GM18867 (cell line): ENCODE measurements around the gene SLC6A17.

ENCODE experiments used
- ATAC-seq: cut with Tn5 transposase; IDR thresholded peaks from one replicate; pipeline ENCODE4 v1.9.1; 2021; ENCODE audit warnings: mild to moderate bottlenecking, moderate library complexity; ENCODE audit not compliant: unreplicated experiment

The SLC6A17 gene

GRCh38 chr1:110150330-110151174 is at the start of gene SLC6A17:
Gene SLC6A17 (plus strand): TSS chr1:110150494. CDS start chr1:110166930, 16,436 bp downstream.
- ATAC-seq: no peak

GRCh38 chr1:110102081-110102480 is 48.2 kb upstream of the SLC6A17 start:
- ATAC-seq: no peak

- ATAC-seq: no peak
Measured at GRCh38 chr1:110106013-110106941, 44.0 kb upstream of the SLC6A17 start.

GRCh38 chr1:110107867-110108469 is 42.3 kb upstream of the SLC6A17 start:
- no peak for ATAC-seq

GRCh38 chr1:110111081-110111480 is 39.2 kb upstream of the SLC6A17 start:
- ATAC-seq: no peak

- no peak for ATAC-seq
Measured at GRCh38 chr1:110112143-110112542, 38.2 kb upstream of the SLC6A17 start, which contains the start of gene UBL4B. Gene UBL4B (plus strand): TSS chr1:110112443. CDS start chr1:110112535, 92 bp downstream.

GRCh38 chr1:110112656-110113055 is 37.6 kb upstream of the SLC6A17 start:
- no peak for ATAC-seq

- no peak for ATAC-seq
Measured at GRCh38 chr1:110113551-110113950, 36.7 kb upstream of the SLC6A17 start.

- no peak for ATAC-seq
Measured at GRCh38 chr1:110114173-110114572, 36.1 kb upstream of the SLC6A17 start.

GRCh38 chr1:110114784-110115183 is 35.5 kb upstream of the SLC6A17 start:
- ATAC-seq: no peak

- ATAC-seq: no peak
Measured at GRCh38 chr1:110118636-110119396, 31.5 kb upstream of the SLC6A17 start.

GRCh38 chr1:110119843-110120242 is 30.5 kb upstream of the SLC6A17 start:
- ATAC-seq: no peak

- ATAC-seq: no peak
Measured at GRCh38 chr1:110120960-110121561, 29.2 kb upstream of the SLC6A17 start.

GRCh38 chr1:110123224-110123623 is 27.1 kb upstream of the SLC6A17 start:
- ATAC-seq: no peak

- no peak for ATAC-seq
Measured at GRCh38 chr1:110125810-110126209, 24.5 kb upstream of the SLC6A17 start.

- no peak for ATAC-seq
Measured at GRCh38 chr1:110130113-110130591, 20.1 kb upstream of the SLC6A17 start.

- ATAC-seq: no peak
Measured at GRCh38 chr1:110130989-110131388, 19.3 kb upstream of the SLC6A17 start.

GRCh38 chr1:110132682-110133081 is 17.6 kb upstream of the SLC6A17 start:
- no peak for ATAC-seq

- ATAC-seq: no peak
Measured at GRCh38 chr1:110133436-110133835, 16.9 kb upstream of the SLC6A17 start.

GRCh38 chr1:110134050-110134595 is 16.2 kb upstream of the SLC6A17 start:
- no peak for ATAC-seq
